HG02981 (cell line): ENCODE data around the gene MS4A4E.
"Not testable (repeated sequence)": the region's sequence is repeated elsewhere in the genome, so short reads cannot be mapped to it uniquely, and the experiment has no call there.

Experiments used
- ATAC-seq: cut with Tn5 transposase; IDR thresholded peaks from one replicate; pipeline ENCODE4 v1.9.1; 2021; ENCODE audit warnings: mild to moderate bottlenecking, moderate library complexity; ENCODE audit not compliant: unreplicated experiment

Gene MS4A4E

DNA sequence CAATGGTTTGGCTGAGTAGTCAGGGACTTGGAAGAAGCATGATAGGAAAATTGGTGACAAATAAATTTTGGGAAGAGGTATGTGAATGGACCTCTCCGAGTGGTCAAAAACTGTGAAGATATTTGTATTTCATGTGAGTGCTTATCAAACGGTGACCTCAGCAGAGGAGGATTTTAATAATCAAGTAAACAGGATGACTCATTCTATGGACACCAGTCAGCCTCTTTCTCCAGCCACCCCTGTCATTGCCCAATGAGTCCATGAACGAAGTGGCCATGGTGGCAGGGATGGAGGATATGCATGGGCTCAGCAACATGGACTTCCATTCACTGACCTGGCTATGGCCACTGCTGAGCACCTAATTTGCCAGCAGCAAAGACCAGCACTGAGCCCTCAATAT is 21.2 kb downstream of the MS4A4E start:
- ATAC-seq: no peak

- no peak for ATAC-seq
Measured at GRCh38 chr11:60221181-60221580, 21.8 kb downstream of the MS4A4E start.

DNA sequence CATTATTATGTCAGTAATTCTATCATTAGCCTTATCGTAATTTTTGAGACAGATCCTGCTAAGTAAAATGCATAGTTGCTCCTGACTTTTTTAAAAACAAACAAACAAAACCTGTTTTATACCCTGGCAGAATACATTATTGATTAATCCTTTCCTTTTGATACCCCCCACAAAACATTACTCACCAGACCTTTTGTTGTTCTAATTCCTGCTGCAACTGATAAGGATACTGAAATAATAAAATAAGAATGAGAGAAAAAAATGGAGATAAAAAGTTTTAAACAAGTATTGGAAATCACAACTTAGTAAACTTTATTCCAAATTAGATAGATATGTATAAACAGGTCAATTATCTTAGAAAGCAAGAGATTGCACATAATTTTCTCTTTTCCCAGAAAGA is 28.6 kb downstream of the MS4A4E start:
- no peak for ATAC-seq

DNA sequence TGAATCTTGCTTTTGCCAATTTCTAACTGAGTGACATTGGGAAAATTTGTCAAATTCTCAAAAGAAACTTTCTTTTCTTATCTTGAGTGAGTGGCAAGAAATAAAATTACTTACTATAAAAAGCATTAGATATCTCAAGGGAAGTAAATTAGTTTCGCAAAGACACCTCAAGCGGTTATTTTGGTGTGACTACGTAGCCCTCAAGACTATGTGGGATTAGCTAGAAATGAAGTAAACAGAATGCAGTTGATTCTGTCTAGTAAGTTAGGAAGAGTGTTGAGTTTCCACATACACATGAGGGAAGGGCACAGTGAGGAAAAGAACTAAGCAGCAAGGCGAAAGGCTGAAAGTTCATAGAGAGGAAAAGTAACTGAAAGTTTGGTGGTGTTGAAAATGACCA is 31.7 kb downstream of the MS4A4E start:
- ATAC-seq: no peak

DNA sequence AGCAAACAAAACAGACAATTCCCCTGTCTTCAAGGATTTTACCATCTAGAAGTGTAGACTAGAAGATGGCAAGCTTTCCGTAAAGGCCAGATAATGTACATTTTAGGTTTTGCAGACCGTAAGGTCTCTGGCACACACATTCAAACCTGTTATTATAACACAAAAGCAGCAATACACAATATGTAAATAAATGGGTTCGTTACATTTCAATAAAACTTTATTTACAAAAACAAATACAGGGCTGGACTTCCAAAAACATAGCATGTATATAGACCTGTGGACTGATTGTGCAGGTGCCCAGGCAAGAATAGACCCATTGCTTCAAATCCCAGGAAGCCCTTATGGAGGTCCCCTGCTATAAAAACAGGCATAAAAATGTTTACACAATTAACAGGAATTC is 33.0 kb downstream of the MS4A4E start:
- ATAC-seq: no peak

- ATAC-seq: no peak
Measured at GRCh38 chr11:60208951-60209350, 34.0 kb downstream of the MS4A4E start.

GRCh38 chr11:60208146-60208895 is 34.6 kb downstream of the MS4A4E start:
- no peak for ATAC-seq

- ATAC-seq: no peak
Measured at GRCh38 chr11:60206616-60207015, 36.3 kb downstream of the MS4A4E start.

DNA sequence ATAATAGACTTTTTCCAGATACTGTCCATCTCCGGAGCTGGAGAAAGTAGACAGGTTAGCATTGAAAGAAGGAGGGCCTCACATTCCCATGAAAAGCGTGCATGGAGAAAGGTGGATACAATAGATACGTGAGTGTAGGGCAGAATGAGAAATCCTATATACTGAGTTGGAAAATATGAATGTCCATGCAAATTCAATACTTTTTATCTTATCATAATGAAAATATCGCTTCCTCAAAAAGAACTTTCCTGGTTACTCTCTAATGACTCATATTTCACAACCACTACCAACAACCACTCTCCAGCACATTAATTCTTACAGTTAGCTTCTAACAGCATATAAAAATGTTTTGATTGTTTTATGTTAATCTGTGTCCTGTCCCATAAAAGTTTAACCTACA is 38.0 kb downstream of the MS4A4E start:
- no peak for ATAC-seq

- ATAC-seq: not testable (repeated sequence)
Measured at GRCh38 chr11:60201334-60201733, 41.6 kb downstream of the MS4A4E start.

DNA sequence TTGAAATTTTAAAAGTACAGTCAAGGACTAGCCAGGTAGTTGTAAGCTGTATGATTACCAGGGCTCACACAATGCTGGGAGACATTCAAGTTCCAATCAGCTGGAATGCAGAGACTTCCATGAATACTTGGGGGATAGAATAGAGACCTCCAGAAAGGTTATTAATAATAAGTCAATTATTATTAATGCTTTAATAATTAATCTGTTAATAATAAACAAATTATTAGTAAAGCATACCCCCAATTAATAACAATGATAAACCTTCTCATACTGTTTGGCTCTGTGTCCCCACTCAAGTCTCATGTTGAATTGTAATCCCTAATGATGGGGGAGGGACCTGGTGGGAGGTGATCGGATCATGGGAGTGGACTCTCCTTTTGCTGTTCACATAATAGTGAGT is 45.5 kb downstream of the MS4A4E start:
- no peak for ATAC-seq

DNA sequence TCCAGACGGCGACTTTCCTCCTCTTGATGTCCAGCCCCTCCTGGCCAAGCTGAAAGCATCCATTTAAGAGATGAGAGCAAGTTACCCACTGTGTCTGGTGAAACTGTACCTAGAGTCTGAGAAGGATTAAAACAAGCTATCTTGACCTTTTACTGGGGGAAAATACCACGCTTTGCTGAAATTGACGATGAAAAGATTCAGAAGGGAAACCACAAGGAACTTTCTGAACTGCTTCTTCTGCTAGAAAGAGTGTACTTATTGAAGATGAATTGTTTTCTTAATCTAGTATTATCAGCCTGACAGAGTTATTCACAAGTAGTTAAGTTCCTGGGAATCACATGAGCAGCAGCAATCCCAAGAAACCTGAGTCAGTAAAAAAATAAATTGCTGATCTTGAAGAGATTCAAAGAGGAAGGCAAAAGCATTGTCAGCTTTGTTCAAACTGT is 47.0 kb downstream of the MS4A4E start:
- ATAC-seq: peak; percentile 55

DNA sequence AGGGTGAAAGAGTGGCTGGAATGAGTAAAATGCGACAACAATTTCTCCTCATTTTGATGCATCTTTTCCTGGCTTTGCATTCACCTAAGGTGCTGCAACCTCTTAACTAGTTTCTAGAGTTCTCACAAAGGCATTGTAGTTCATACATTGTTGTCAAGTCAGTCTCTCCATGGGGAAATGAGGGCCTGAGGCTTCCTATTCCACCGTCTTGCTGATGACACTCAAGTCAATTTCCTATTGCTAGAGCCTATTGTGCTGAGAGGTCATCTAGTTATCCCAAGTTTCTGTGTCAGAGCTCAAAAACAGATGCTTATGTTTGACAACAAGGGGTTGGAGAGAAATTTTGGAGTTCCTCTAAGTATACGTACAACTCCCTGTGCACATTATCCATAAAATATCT is 48.4 kb downstream of the MS4A4E start:
- no peak for ATAC-seq

GRCh38 chr11:60193687-60194433 is 49.1 kb downstream of the MS4A4E start:
- ATAC-seq: peak; percentile 88

GRCh38 chr11:60192564-60192963 is 50.4 kb downstream of the MS4A4E start:
- not testable (repeated sequence) for ATAC-seq

DNA sequence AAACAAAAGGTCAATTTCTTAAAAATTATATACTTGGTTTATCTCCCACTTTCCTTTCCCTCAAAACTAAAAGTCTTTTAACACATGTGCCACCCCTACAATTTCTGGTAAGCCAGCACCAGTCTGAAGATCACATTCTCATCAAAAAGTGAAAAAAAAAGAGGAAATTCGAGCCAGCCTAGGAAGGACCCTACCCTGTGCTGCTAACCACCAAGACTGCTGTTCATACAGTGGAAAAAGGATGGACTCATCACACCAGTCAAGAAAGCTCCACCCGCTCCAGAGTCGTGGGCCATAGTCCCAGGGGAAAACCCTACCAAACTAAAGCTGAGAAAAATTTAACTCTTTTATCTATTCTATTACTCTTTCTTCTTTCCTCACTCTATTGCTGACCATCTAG is 54.5 kb downstream of the MS4A4E start:
- not testable (repeated sequence) for ATAC-seq

DNA sequence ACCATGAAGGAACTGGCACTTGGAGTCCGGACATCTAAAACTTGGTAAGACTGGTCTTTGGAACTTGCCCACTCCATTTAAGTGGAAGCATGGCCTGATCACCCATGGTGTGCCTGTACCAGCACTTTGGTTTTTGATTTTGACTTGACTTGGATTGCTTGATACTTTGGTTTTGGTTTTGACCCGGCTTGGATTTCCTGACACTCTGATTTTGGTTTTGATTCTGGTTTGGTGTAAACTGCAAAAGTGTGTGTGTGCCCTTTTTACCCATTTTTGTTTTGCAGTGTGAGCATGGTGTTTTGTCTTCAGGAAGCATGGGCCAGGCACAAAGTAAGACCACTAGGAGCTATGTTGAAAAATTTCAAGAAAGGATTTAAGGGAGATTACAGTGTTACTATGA is 56.8 kb downstream of the MS4A4E start:
- ATAC-seq: not testable (repeated sequence)

DNA sequence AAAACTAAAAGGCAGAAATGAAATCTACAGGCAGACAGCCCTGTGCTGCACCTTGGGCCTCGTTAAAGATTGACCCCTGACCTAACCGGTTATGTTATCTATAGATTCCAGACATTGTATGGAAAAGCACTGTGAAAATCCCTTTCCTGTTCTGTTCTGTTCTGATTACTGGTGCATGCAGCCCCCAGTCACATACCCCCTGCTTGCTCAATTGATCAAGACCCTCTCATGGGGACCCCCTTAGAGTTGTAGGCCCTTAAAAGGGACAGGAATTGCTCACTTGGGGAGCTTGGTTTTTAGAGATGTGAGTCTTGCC is 57.5 kb downstream of the MS4A4E start:
- not testable (repeated sequence) for ATAC-seq

- peak; percentile 68 for ATAC-seq
Measured at GRCh38 chr11:60184824-60185511, 58.0 kb downstream of the MS4A4E start.

DNA sequence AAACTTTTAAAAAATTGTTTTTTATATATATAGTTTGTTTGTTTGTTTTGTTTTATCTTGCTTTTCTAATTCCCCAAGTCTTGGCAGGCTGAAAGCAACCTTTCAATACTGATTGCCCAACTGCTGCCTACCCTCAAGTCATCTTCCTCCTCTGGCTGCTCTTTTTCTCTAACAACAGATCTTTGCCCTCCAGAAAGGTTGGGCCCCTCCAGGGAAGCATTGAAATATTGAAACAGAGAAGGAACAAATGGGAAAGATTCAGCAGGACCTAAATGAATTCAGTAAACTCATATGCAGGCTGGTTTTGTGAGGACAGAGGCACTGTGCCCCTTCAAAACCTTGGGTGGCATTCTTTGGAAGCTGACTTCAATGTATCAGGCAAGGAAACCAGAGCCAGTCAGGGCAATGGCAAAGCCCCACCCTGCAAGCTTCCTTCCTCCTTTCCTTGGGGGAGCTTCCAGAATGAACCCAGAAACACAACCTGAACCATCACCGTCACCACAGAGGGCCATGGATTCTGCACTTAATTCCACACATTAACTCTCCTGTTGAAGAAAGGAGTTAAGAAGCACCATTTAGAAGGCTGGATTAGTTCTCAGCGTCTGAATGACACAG is 59.2 kb downstream of the MS4A4E start:
- no peak for ATAC-seq

GRCh38 chr11:60182541-60183330 is 60.2 kb downstream of the MS4A4E start, which contains the start of gene MS4A6A:
Gene MS4A6A, minus strand, starts transcription at chr11:60183083. Its CDS starts 1,356 bp downstream, at chr11:60181727.
- ATAC-seq: no peak
